ENCODE data around the gene VEPH1. TPM values are rescaled to one million over a fixed set of nuclear protein-coding genes. Genes with fewer than 3 reads are reported as not detected.

The VEPH1 gene
- total RNA-seq, 2 donors from 2014 or later = 11.8 to 17.1 TPM

GRCh38 chr3:157453824-157454223, 49.4 kb downstream of the VEPH1 start:
- Mint-ChIP-seq H3K4me1 (no peaks in the 10 kb centered on the region), H3K4me3 (no peak overlapping the region), H3K27me3 (ENCODE audit: insufficient read depth) (no peaks in the 10 kb centered on the region), H3K27ac (no peak overlapping the region), H3K9me3 (peaks cover 3% of the 10 kb centered on the region), H3K36me3 (ENCODE audit: low read depth) (no peaks in the 10 kb centered on the region)
- Histone ChIP-seq H3K9ac (ENCODE audit: extremely low read depth, low read length, poor library complexity, severe bottlenecking) (no peak overlapping the region), H3K9me3 (ENCODE audit: control insufficient read depth, low read length) (no peaks in the 10 kb centered on the region), H3K4me1 (ENCODE audit: control insufficient read depth, insufficient read depth, low read length) (no peaks in the 10 kb centered on the region), H3K36me3 (ENCODE audit: control insufficient read depth, insufficient read depth, low read length) (no peaks in the 10 kb centered on the region), H3K27ac (ENCODE audit: low read depth, low read length) (no peak overlapping the region), H3K27me3 (ENCODE audit: control insufficient read depth, insufficient read depth, low read length, poor library complexity, severe bottlenecking) (no peaks in the 10 kb centered on the region), H3K4me3 (ENCODE audit: low read length) (no peak overlapping the region)
- TF ChIP-seq, protein P1, sequence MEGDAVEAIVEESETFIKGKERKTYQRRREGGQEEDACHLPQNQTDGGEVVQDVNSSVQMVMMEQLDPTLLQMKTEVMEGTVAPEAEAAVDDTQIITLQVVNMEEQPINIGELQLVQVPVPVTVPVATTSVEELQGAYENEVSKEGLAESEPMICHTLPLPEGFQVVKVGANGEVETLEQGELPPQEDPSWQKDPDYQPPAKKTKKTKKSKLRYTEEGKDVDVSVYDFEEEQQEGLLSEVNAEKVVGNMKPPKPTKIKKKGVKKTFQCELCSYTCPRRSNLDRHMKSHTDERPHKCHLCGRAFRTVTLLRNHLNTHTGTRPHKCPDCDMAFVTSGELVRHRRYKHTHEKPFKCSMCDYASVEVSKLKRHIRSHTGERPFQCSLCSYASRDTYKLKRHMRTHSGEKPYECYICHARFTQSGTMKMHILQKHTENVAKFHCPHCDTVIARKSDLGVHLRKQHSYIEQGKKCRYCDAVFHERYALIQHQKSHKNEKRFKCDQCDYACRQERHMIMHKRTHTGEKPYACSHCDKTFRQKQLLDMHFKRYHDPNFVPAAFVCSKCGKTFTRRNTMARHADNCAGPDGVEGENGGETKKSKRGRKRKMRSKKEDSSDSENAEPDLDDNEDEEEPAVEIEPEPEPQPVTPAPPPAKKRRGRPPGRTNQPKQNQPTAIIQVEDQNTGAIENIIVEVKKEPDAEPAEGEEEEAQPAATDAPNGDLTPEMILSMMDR (conservative IDR thresholded peaks at IDR 0.05) = no peak
- DNase-seq = no peak
- 86% methylated on average over 1 of the region's 1 CpG; no CpG with 5 or more reads in 1 of the 2 experiments for WGBS, 2 experiments (ENCODE audit: insufficient coverage in 1 of 2, insufficient read length in 1 of 2)

- DNase-seq = no peak
- Histone ChIP-seq H3K9me3 (ENCODE audit: control insufficient read depth, low read length) (no peaks in the 10 kb centered on the region), H3K27me3 (ENCODE audit: control insufficient read depth, insufficient read depth, low read length, poor library complexity, severe bottlenecking) (no peaks in the 10 kb centered on the region), H3K4me3 (ENCODE audit: low read length) (no peak overlapping the region), H3K27ac (ENCODE audit: low read depth, low read length) (no peak overlapping the region), H3K4me1 (ENCODE audit: control insufficient read depth, insufficient read depth, low read length) (no peaks in the 10 kb centered on the region), H3K36me3 (ENCODE audit: control insufficient read depth, insufficient read depth, low read length) (no peaks in the 10 kb centered on the region), H3K9ac (ENCODE audit: extremely low read depth, low read length, poor library complexity, severe bottlenecking) (no peak overlapping the region)
- Mint-ChIP-seq H3K36me3 (ENCODE audit: low read depth) (no peaks in the 10 kb centered on the region), H3K4me3 (no peak overlapping the region), H3K27ac (no peak overlapping the region), H3K27me3 (ENCODE audit: insufficient read depth) (no peaks in the 10 kb centered on the region), H3K9me3 (peaks cover 4% of the 10 kb centered on the region), H3K4me1 (no peaks in the 10 kb centered on the region)
- WGBS, 2 experiments (ENCODE audit: insufficient coverage in 1 of 2, insufficient read length in 1 of 2) = 88 to 89% methylated on average over 3 of the region's 3 CpGs
- TF ChIP-seq, protein P1 (conservative IDR thresholded peaks at IDR 0.05) = no peak
Observed at GRCh38 chr3:157452097-157452496, 51.1 kb downstream of the VEPH1 start.

- Mint-ChIP-seq H3K4me3 (no peak overlapping the region), H3K36me3 (ENCODE audit: low read depth) (no peaks in the 10 kb centered on the region), H3K9me3 (peaks cover 4% of the 10 kb centered on the region), H3K27ac (no peak overlapping the region), H3K4me1 (no peaks in the 10 kb centered on the region), H3K27me3 (ENCODE audit: insufficient read depth) (no peaks in the 10 kb centered on the region)
- H3K9me3 ChIP-seq (ENCODE audit: control insufficient read depth, low read length) = no peaks in the 10 kb centered on the region
- no peak overlapping the region for H3K9ac ChIP-seq (ENCODE audit: extremely low read depth, low read length, poor library complexity, severe bottlenecking)
- TF ChIP-seq, protein P1 (conservative IDR thresholded peaks at IDR 0.05) = peak; percentile 62
- WGBS, 2 experiments (ENCODE audit: insufficient coverage in 1 of 2, insufficient read length in 1 of 2) = 96 to 100% methylated on average over 1 to 2 of the region's 3 CpGs
- no peaks in the 10 kb centered on the region for H3K4me1 ChIP-seq (ENCODE audit: control insufficient read depth, insufficient read depth, low read length)
- H3K4me3 ChIP-seq (ENCODE audit: low read length) = no peak overlapping the region
- no peak for DNase-seq
- H3K27ac ChIP-seq (ENCODE audit: low read depth, low read length) = no peak overlapping the region
- no peaks in the 10 kb centered on the region for H3K36me3 ChIP-seq (ENCODE audit: control insufficient read depth, insufficient read depth, low read length)
- H3K27me3 ChIP-seq (ENCODE audit: control insufficient read depth, insufficient read depth, low read length, poor library complexity, severe bottlenecking) = no peaks in the 10 kb centered on the region
Observed at GRCh38 chr3:157447026-157447694, 56.1 kb downstream of the VEPH1 start.
